HUES64 (cell line): Measurements from ENCODE around the gene RTF1.
A peak's percentile ranks its signal among the peaks of the same experiment; 100 is the strongest.
"Not testable (repeated sequence)": the region's sequence is repeated elsewhere in the genome, so short reads cannot be mapped to it uniquely, and the experiment has no call there.

Experiments
- H3K27ac ChIP-seq: 2 replicates; pipeline ENCODE4 v1.7.0; 2013; ENCODE audit warnings: low read depth, low read length, inconsistent platforms
- H3K27me3 ChIP-seq: 2 replicates; pipeline ENCODE4 v1.6.1; 2013; ENCODE audit warnings: mild to moderate bottlenecking, low read length; ENCODE audit not compliant: insufficient read depth
- H3K36me3 ChIP-seq: 2 replicates; pipeline ENCODE4 v1.6.1; 2013; ENCODE audit warnings: mild to moderate bottlenecking, low read length; ENCODE audit not compliant: insufficient read depth
- H3K4me1 ChIP-seq: 2 replicates; pipeline ENCODE4 v1.6.1; 2013; ENCODE audit warnings: mild to moderate bottlenecking, low read length, moderate library complexity; ENCODE audit not compliant: insufficient read depth
- H3K4me3 ChIP-seq: 2 replicates; pipeline ENCODE4 v1.5.1; 2013; ENCODE audit warnings: mild to moderate bottlenecking, low read length, moderate library complexity
- H3K9ac ChIP-seq: 2 replicates; pipeline ENCODE4 v1.6.1; 2013; ENCODE audit warnings: mild to moderate bottlenecking, low read depth, low read length
- H3K9me3 ChIP-seq: 2 replicates; pipeline ENCODE4 v1.6.1; 2013; ENCODE audit warnings: low read depth, low read length; ENCODE audit not compliant: insufficient read depth
- WGBS: fragments of 150-250, 120-280 bp; methylation state at CpG from one replicate; pipeline ENCODE4 v1.1.7; 2013; ENCODE audit warnings: missing lambda C conversion rate; 5-methylcytosine and 5-hydroxymethylcytosine counted together

RTF1 gene

GRCh38 chr15:41411031-41411430 lies 5.9 kb upstream of the RTF1 start:
- Histone ChIP-seq H3K9ac (no peak overlapping the region; the same call in 1 of the 2 replicates), H3K36me3 (no peaks in the 10 kb centered on the region), H3K9me3 (no peaks in the 10 kb centered on the region), H3K4me3 (no peak overlapping the region), H3K4me1 (no peaks in the 10 kb centered on the region), H3K27me3 (no peaks in the 10 kb centered on the region), H3K27ac (no peak overlapping the region)
- 97% methylated on average over 2 of the region's 2 CpGs for WGBS

- 86% methylated on average over 3 of the region's 3 CpGs for WGBS
- Histone ChIP-seq H3K9me3 (no peaks in the 10 kb centered on the region), H3K27ac (no peak overlapping the region), H3K9ac (no peak overlapping the region), H3K27me3 (no peaks in the 10 kb centered on the region), H3K36me3 (no peaks in the 10 kb centered on the region), H3K4me3 (no peak overlapping the region), H3K4me1 (no peaks in the 10 kb centered on the region)
These were observed 5.5 kb upstream of the RTF1 start for GRCh38 chr15:41411441-41411840.

DNA sequence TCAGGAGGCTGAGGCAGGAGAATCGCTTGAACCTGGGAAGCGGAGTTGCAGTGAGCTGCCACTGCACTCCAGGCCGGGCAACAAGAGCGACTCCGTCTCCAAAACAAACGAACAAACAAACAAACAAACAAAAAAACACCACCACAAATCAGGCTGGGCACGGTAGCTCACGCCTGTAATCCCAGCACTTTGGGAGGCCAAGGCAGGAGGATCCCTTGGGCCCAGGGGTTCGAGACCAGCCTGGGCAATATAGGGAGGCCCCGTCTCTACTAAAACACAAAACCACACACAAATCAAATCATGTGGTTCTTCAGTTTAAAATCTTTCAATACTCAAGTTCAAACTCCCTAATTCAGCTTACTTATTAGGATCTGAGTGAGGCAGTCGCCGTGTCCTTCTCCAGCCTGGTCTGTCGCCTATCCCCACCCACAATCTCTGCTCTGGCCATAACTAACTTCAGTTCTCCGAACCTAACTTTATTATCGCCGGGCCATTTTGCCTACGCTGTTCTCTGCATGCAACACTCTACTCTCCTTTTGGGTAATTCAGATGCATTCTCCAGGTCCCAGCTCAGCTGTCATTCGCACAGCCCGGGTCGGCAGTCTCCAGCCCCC lies 660 bp upstream of the RTF1 start:
- Histone ChIP-seq H3K27me3 (no peaks in the 10 kb centered on the region), H3K4me1 (peaks cover 4% of the 10 kb centered on the region; the same call in 1 of the 2 replicates), H3K9ac (peak overlapping the region; percentile 92), H3K36me3 (no peaks in the 10 kb centered on the region), H3K9me3 (no peaks in the 10 kb centered on the region), H3K4me3 (peak overlapping the region; percentile 99), H3K27ac (no peak overlapping the region; the same call in 1 of the 2 replicates)
- 40% methylated on average over 20 of the region's 20 CpGs for WGBS

- no peaks in the 10 kb centered on the region for H3K9me3 ChIP-seq
- H3K36me3 ChIP-seq, result no peaks in the 10 kb centered on the region
- peaks cover 4% of the 10 kb centered on the region; the same call in 1 of the 2 replicates for H3K4me1 ChIP-seq
- H3K27me3 ChIP-seq, result no peaks in the 10 kb centered on the region
- WGBS, result under 1% methylated on average over 37 of the region's 37 CpGs
- peak overlapping the region; percentile 99 for H3K4me3 ChIP-seq
- peak overlapping the region; percentile 95 for H3K9ac ChIP-seq
- H3K27ac ChIP-seq, result peak overlapping the region; percentile 67
These were observed 712 bp downstream of the RTF1 start for GRCh38 chr15:41417418-41418195.

- Histone ChIP-seq H3K4me1 (0 out of 2 replicates have a peak, but pooled peaks cover under 1% of the 10 kb centered on the region), H3K9ac (no peak overlapping the region), H3K36me3 (peaks cover 4% of the 10 kb centered on the region; the same call in 1 of the 2 replicates), H3K4me3 (no peak overlapping the region), H3K27me3 (no peaks in the 10 kb centered on the region), H3K27ac (no peak overlapping the region), H3K9me3 (no peaks in the 10 kb centered on the region)
- WGBS, result 95% methylated on average over 7 of the region's 7 CpGs
These were observed 7.2 kb downstream of the RTF1 start for GRCh38 chr15:41423979-41424659.

GRCh38 chr15:41424809-41425208 lies 7.9 kb downstream of the RTF1 start:
- H3K27me3 ChIP-seq, result no peaks in the 10 kb centered on the region
- H3K36me3 ChIP-seq, result peaks cover 4% of the 10 kb centered on the region; the same call in 1 of the 2 replicates
- no peak overlapping the region for H3K4me3 ChIP-seq
- no peak overlapping the region for H3K9ac ChIP-seq
- no peaks in the 10 kb centered on the region for H3K4me1 ChIP-seq
- 95% methylated on average over 14 of the region's 14 CpGs for WGBS
- H3K9me3 ChIP-seq, result no peaks in the 10 kb centered on the region
- no peak overlapping the region for H3K27ac ChIP-seq

- 96% methylated on average over 5 of the region's 5 CpGs for WGBS
- not testable (repeated sequence) for H3K27me3 ChIP-seq, H3K4me3 ChIP-seq, H3K36me3 ChIP-seq, H3K9ac ChIP-seq, H3K27ac ChIP-seq, H3K4me1 ChIP-seq, H3K9me3 ChIP-seq
These were observed 9.0 kb downstream of the RTF1 start for GRCh38 chr15:41425907-41426306.

DNA sequence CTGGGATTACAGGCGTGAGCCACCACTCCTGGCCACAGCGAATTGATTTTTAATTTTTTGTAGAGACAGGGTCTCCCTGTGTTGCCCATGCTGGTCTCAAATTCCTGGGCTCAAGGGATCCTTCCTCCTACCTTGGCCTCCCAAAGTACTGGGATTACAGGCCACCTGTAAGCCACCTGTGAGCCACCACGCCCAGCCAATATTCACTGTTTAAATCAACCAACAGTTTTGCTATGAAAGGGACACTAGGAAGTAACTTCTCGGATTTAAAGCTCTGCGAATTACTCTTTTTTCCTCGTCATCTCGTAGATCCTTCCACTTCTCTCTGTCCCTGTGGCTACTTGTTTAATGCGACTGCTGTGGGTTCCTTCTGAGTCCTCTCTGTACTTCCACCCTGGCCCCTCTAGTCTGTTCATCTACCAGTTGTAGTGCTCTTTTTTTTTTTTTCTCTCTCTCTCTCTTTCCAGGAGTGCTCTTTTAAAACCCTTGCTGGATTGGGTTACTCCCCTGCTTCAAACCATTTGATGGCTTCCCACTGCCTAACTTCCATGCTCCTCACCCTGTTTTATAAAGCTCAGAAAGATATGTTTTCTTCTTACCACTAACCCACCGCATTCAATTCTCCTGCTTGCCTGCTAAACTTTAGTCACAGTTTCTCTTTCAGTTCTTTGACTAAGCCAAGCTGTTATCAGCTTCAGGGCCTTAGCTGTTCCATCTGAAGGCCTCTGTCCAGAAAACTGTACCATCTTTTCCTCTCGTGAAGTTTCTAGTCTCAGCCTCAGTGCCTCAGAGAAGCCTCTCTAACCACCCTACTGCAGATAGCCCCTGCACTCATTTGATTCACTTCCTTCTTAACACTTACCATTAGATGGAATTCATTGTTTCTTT lies 12.4 kb downstream of the RTF1 start:
- Histone ChIP-seq H3K9me3 (no peaks in the 10 kb centered on the region), H3K4me3 (no peak overlapping the region), H3K36me3 (no peaks in the 10 kb centered on the region), H3K27me3 (no peaks in the 10 kb centered on the region), H3K4me1 (no peaks in the 10 kb centered on the region), H3K27ac (no peak overlapping the region), H3K9ac (no peak overlapping the region; the same call in 1 of the 2 replicates)
- 92% methylated on average over 10 of the region's 10 CpGs for WGBS

- 94% methylated on average over 3 of the region's 4 CpGs for WGBS
- no peaks in the 10 kb centered on the region for H3K9me3 ChIP-seq
- H3K27ac ChIP-seq, result no peak overlapping the region
- H3K27me3 ChIP-seq, result no peaks in the 10 kb centered on the region
- no peak overlapping the region for H3K4me3 ChIP-seq
- H3K36me3 ChIP-seq, result peaks cover 36% of the 10 kb centered on the region
- H3K4me1 ChIP-seq, result no peaks in the 10 kb centered on the region
- H3K9ac ChIP-seq, result no peak overlapping the region
These were observed 18.3 kb downstream of the RTF1 start for GRCh38 chr15:41435037-41435786.

DNA sequence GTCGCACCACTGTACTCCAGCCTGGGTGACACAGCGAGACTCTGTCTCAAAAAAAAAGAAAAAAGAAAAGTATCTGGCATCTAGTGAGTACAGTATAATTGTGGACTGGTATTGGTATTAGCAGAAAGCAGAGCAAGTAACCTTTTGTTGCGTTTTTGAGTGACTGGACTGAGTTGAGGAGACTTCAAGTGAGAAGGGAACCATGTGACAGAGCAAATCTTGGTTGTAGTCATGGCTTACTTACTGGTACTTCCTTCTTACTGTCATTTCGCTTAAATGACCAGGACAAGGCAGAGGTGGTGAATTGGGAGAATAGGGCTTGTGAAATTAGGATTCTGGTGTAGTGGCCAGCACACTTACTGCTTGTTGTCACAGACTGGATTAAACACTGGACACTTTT lies 20.6 kb downstream of the RTF1 start:
- 0 out of 2 replicates have a peak overlapping the region, but pooled peaks have one; percentile 13 for H3K27ac ChIP-seq

More for the DNA sequence above, 20.6 kb downstream of the RTF1 start:
- H3K4me3 ChIP-seq, result no peak overlapping the region
- H3K9ac ChIP-seq, result no peak overlapping the region
- H3K4me1 ChIP-seq, result no peaks in the 10 kb centered on the region
- 96% methylated on average over 4 of the region's 4 CpGs for WGBS
- peaks cover 54% of the 10 kb centered on the region for H3K36me3 ChIP-seq
- no peaks in the 10 kb centered on the region for H3K27me3 ChIP-seq
- H3K9me3 ChIP-seq, result no peaks in the 10 kb centered on the region
